NCI-H345 treated with DMSO at 0.1 percent for 48 hours (cell line): ENCODE results near the gene DENND2C.

Source experiments
- DNase-seq: peaks from one replicate; lab custom pipeline; 2025; ENCODE audit not compliant: unreplicated experiment; lab: John Stamatoyannopoulos, UW

The DENND2C gene

DNA sequence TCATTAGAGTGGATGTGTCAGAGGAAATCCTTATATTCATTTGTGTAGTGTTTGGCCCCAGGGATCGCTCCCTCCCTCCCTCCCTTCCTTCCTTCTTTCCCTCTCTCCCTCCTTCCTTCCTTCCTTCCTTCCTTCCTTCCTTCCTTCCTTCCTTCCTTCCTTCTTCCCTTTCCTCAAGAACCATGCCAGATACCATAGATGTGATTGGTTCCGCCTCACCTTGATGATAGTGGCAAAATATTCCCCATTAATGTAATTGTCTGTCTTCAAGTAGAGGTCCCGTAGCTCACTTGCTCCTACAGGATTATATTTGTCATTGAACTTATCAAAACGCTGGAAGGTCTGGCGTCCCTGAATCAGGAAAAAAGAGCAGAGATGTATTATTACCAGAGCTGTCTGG is 7.8 kb upstream of the DENND2C start:
- DNase-seq, result no peak

DNA sequence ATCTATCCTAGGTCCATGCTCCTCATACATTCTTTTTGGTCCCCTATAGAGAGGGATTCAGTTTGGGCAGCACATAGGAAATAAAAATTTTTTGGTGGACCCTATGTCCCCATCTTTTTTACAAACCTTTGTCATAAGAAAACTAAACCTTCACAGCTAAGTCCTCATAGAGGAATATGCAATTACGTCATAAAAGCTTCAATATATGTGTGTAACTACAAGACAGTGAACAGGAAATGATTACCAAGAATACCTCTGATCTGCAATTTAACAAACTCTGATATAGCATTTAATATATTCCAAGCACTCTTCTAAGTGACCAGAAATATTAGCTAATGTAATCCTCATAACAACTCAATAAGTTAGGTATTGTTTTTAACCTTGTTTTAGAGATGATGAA is 6.3 kb upstream of the DENND2C start:
- no peak for DNase-seq

DNA sequence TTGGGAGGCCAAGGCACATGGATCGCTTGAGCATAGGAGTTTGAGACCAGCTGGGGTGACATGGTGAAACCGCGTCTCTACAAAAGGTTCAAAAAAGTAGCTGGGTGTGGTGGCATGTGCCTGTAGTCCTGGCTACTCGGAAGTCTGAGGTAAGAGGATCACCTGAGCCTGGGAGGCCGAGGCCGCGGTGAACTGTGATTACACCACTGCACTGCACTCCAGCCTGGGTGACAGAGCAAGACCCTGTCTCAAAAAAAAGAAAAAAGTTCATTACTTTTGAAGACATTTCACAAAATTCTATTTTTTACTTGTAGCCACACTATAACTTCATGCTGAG is 2.1 kb upstream of the DENND2C start:
- DNase-seq, result no peak

DNA sequence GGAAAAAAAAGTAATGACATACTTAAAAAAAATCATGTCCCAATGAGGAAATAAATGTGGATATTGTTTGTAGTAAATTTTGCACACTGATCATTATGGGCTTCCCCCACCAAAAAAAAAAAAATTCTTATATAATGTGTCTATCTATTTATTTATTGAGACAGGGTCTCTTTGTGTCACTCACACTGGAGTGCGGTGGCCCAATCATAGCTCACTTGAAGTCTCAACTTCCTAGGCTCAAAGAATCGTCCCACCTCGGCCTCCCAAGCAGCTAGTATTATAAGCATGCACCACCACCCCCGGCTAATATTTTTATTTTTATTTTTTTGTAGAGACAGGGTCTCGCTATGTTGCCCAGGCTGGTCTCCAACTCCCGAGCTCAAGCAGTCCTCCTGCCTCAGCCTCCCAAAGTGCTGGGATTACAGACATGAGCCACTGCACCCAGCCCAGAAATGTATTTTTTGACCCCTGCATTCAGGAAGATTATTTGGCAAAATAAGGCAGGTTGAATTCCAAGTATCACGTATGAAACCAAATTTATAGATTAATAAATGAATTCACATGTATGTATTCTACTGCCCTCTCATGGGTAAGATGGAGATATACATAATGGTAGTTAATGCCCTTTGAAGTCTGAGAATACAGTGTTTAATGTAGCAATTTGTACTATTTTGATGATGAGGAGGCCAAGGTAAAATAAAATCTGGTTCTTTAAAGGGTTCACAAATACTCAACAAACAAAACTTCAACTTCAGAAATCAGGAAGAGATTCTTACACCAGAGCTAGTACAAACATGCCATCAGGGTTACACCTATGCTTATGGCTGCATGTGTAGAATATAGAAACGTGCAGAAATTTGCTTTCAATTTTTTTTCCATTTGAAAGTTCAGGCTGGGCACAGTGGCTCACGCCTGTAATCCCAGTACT is 1.4 kb upstream of the DENND2C start:
- no peak for DNase-seq

DNA sequence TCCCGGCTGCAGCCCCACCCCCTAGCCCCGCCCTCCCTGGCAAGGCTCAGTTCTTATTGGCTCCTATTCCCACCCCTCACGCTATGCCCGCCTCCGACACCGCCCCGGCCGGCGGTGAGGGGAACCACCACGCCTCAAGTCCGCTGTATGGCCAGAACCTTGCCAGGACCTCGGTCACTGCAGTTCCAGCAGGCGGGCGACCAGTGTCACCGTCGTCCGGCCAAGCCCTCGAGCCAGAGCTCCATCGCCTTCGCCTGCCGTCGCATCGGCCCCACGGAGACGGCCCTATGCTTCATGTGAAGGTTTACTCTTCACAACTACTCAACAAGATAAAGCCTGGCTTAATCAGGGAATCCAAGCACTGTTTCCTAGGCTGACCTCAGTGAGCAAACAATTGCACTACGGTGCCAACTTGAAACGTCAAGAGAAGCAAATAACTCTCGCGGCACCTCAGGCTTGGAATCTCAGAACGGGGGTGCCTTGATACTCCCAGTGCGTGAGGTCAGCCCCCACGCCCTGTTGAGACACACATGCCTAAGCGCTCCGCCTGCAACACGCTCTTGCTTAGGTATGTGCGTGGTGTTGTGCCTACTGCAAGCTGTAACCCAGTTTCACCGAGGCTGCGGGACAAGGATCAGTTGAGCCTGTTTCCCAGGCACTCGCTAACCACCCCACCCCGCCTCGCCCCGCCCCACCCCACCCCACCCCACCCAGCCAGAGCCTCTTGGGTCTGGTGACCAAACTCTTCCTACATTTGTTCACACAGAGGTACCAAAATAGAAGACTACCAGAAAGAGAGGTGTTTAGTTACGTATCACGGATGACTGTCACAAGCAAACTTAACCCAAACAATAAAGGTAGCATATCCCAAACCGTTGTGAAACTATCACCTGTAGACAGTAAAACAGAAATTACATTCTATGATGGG is 498 bp upstream of the DENND2C start:
- peak; percentile 50 for DNase-seq

DNA sequence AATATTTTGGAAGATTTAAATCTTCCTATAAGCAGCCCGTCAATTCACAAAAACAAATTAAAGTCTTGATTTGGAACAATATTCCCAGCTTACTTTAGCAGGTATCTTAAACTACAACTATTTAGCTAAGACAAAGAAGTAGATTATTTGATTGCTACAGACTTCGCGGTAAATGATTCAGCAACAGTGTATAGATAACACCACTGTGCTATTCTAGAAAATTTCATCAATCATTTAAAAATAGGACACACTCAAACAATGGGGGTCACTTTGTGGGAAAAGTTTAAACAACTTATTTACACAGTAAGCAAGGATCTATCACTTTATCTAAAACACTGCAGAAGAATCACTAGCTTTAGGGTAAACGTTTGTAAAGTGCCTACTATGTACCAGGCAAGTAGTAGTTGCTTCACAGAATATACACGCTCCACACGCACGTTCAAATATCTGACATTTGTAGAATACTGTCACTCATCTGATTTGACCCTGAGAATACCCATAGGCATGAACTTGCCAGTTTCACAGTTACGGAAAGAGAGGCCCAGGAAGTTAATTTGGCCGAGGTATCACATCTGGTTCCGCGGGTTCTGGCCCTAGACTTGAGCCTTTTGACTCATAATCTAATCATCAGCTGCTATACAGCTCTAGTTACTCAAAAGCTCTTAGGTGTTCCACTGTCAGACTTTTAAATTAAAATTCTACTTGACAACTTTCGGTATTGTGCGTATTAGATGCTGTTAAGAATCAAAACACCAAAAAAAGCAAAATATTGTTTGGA is 876 bp downstream of the DENND2C start:
- DNase-seq, result no peak

DNA sequence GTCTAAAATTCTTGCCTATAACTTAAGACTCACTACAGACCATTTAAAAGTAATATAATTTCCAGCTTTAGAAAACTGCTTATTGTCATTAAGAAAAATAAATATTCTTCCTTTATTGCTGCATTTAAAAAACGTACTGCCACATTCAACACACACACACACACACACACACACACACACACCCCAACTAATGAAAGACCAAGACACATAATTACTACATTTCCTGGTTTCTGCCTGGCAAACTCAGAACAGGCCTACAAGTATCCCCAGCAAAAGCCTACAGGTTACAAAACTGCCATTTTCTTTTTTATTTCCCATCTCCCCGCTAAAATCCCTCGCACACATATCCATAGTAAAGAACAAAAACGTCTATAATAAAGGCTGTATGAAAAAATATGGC is 1.5 kb downstream of the DENND2C start:
- DNase-seq, result no peak

DNA sequence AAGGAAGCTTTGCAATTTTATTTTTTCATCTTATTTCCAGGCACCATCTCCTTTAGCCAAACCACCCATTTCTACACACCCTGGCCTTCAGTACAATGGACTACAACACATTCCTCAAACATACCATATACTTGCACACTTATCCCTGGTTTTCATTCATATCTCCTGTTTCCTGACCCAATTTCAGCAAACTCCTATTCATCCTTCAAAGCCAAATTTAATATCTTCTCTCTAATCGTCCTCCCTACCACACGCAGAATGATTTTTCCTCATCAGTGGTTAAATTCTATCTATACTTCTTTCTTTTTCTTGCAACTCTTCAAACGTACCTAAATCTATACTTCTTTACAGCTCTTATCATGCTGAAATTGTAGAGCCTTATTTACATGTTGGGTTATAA is 2.9 kb downstream of the DENND2C start:
- DNase-seq, result no peak

DNA sequence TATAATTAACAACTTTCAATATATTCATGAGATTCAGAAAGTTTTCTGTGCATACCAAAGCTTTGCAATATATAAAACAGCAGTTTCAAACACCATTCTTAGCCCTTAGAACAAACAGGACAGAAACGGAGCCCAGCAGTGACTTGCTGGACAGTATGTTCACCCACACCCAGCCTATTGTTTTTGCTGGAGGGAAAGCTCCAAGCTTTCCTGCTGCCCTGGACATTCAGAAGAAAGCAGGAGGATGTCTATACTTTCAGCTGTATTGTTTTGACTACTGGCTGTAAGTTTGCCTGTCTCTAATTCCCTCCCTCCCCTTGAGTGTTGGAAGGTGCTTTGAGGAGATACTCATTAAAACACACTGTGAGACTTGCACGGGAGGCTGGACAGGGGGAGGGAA is 9.6 kb downstream of the DENND2C start:
- no peak for DNase-seq

DNA sequence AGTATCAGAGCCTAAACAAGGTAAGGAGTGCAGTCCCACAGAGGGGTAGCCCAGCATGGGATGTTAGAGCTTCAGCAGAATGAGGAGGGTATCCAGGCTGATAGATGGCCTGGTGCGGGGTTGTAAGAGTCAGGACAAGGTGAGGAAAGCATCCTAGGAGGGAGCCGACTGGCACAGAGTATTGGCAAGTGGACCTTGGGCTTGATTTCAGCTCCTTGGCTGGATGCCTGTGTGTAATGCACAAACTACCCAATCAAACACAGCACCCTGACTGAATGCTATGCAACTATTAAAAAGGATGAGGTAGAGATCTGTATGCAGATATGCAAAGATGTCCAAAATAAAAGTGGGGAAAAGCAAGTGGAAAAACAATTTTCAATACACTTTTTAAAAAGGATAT is 18.0 kb downstream of the DENND2C start:
- no peak for DNase-seq

DNA sequence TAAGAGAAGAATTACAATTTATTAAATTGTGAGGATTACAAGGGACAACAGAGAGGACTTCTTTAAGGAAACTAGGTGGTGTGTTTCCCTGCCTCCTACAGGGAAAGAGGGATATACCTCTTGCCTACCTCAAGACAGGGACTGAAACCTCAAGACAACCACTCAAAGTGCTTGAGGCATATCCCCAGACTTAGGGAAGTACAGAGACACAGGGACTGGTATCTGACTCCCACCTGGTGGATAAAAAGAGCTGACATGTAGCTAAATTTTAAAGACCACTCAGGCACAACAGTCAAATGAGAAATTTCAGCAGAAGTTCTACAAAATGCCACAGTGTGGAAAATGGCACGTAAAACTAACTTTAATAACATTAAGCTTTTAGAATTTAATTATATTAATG is 21.3 kb downstream of the DENND2C start:
- no peak for DNase-seq

DNA sequence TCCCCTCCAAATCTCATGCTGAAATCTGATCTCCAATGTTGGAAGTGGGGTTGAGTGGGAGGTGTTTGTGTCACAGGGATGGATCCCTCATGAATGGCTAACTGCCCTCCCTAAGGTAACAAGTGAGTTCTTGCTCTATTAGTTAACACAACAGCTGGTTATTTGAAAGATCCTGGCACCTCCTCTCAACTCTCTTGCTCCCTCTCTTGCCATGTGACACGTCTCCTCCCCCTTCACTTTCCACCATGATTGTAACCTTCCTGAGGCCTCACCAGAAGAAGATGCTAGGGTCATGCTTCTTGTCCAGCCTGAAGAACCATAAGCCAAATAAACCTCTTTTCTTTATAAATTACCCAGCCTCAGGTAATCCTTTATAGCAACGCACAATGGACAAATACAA is 28.5 kb downstream of the DENND2C start:
- DNase-seq, result no peak

DNA sequence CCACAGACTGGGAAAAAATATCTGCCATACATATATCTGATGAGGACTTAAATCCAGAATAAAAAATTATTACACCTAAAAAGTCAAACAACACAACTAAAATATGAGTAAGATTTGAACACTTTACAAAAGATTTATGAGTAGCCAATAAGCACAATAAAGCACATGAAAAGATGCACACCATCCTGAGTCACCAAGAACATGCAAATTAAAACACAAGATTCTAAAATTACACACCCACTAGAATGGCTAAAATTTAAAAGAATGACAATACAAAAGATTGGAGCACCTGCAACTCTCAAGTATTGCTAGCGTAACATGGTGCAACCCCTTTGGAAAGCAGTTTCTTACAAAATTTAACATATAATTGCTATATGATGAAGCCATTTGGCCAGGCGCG is 30.9 kb downstream of the DENND2C start:
- DNase-seq, result no peak

DNA sequence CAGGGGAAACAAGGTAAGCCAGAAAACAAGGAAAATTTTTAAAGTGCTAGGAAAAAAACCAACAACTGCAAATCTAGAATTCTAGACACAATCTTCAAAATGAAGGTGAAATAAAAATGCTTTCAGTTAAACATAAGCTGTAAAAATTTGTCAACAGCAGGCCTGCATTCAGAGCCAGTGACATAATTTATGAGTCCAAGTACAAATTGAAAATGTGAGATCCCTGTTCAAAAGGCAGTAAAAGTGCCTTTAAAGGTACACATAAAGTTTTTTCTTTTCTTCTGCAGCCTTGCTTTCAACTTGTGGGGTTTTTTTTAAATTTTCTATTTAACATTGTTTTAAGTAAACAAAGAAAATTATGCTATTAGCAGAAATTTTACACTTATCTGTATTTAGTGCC is 37.4 kb downstream of the DENND2C start:
- no peak for DNase-seq

DNA sequence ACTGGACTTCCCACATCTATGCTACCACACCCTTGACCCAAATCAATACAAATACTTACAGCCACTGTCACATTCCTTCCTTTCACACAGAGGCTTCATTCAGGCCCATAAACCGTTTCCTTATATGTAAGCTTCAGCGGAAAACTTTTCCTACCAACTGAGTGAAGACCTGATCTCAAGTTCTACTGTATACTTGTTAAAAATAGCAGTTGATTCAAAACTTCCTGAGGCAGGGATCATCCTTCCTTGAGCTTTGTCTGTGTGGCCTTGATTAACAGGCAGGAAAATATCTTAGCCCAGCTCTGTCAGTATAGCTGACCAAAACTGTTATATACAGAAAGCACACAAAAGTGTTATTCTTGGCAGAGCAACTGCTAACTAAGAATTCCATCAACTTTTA is 42.7 kb downstream of the DENND2C start:
- no peak for DNase-seq

DNA sequence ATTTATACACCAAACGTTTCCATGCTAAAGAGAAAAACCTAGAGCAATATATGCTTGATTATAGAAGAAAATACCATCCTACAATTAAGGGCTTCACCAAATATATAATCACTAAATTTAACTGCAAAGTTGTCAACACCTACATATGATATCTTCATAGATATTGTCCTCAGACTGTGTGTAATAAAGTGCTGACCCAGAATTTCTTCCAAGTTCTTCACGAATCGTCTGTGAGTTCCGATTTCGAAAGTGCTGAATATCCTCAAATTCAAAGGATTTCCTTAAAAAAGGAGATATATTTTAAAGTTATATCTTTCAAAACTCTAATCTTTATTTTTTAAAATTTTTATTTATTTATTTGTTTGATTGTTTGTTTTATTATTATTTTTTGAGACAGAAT is 46.5 kb downstream of the DENND2C start:
- no peak for DNase-seq

DNA sequence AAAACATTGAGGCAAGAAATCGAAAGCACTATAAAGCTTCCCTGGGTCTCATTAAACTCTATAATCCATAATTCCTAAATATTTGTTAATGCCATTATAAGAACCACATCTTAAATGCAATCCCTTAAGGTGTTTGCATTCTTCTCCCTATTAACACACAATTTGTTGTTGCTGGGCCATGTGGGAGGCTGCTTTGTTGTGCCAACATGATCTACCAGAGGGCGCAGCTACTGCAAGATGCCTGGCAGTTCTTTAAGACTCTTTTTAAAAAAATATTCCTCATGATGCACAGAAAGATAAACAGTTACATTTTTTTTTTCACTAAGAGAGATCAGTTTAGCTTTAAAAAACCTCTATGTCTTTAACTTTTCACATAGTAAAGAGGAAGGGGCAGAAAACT is 49.4 kb downstream of the DENND2C start:
- no peak for DNase-seq

DNA sequence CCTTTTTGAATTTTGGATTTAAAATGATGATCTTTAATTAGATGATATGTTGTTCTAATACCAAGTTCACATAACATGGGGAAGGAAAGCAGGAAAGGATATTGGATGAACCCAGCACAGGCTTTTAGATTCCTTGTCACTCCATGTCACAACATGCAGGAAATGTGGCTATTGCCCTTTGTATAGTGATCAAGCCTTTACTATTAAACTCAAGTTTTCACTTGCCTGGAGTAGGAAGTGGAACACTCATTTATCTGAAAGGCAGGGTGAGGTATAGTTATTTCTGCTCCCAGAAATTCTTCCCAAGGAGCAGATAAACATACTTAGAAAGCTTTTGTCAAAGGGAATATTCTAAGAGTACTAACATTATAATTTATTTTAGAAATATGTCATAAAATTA is 51.2 kb downstream of the DENND2C start:
- DNase-seq, result no peak

DNA sequence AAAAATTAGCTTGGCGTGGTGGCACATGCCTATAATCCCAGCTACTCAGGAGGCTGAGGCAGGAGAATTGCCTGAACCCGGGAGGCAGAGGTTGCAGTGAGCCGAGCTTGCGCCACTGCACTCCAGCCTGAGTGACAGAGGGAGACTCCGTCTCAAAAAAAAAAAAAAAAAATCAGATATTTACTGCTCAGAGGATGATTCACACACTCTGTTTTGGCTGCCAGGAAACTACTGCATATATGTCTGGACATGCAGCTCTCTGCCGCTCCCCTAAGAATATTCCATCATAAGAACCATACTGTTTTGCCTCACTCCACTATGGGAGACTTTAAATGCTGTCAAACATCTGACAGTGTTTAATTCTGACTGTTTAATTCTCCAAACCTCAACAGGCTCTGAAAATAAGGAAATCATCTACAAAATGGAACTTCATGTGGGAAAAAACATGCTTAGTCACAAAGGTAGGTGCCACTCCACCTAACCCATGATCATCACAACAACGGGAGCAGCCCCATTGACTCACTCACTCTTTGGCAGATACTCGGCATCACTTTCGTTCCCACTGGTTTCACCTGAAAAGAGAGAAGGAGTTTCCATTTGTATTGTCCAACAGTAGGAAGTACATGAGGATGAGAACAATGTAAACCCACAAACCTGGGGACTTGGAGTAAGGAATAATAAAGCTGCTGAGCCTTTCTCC is 59.2 kb downstream of the DENND2C start:
- DNase-seq, result no peak

DNA sequence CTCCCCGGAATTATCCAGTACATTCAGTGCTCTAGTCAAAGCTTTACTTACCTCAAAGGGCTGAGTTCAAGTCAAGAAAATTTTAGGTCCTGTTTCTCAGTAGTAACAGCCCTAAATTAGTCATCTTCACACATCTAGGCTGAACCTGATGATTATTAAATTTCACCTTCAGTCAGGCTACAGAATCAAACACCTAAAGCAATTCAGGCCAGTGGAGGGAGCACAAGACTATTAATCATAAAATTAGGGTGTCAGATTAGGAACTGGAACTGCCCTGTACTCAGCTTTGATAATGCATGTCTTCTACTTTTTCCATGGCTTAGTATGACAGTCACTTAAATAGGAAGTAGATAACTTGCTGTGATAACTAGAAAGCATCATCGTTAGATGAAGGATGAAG is 60.0 kb downstream of the DENND2C start:
- no peak for DNase-seq

DNA sequence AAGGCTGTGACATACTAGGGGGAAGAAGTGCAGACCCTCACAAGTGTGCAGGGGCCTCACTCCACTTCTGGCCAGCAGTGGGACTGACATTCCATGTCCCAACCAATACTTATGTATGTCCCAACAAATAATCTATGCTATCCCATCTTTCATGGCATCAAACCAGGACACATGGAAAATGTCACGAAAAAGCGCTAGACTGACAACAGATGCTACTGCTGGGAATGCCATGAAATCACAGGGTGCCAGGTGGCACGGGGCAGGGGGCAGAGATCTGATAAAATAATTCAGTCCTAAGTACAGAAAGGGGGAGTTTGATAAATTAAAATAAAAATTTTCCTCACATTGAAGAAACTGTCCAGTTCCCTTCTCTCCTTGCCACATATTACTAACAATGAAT is 60.8 kb downstream of the DENND2C start:
- DNase-seq, result no peak
